HepG2 (cell line): ENCODE data around the gene ETV5. TPM values are rescaled to one million over a fixed set of nuclear protein-coding genes. Genes with fewer than 3 reads are reported as not detected.

Experiments used
- AKNA ChIP-seq: sonication (generic); formaldehyde crosslinking; IDR thresholded peaks from 2 replicates; pipeline ENCODE4 v1.4.0; 2020; ENCODE audit warnings: missing genetic modification reagents, borderline replicate concordance
- BCLAF1 ChIP-seq: fragments of 450-650 bp; IDR thresholded peaks from 2 replicates; pipeline ENCODE4 v1.6.1; 2017; ENCODE audit warnings: mild to moderate bottlenecking
- HBP1 ChIP-seq: IDR thresholded peaks from 2 replicates; pipeline ENCODE4 v1.6.1; 2016; ENCODE audit warnings: low read depth, control low read depth
- KDM3A ChIP-seq: IDR thresholded peaks from 2 replicates; pipeline ENCODE4 v1.6.1; 2018; ENCODE audit warnings: low read depth, missing compliant biosample characterization
- NCOA5 ChIP-seq: sonication (generic); formaldehyde crosslinking; IDR thresholded peaks from 2 replicates; pipeline ENCODE4 v1.4.0; 2020; ENCODE audit warnings: missing genetic modification reagents
- PCBP1 ChIP-seq: fragments of 200-400 bp; formaldehyde crosslinking; IDR thresholded peaks from 2 replicates; pipeline ENCODE4 v1.6.1; 2017; ENCODE audit warnings: mild to moderate bottlenecking, low read depth, low read length, borderline replicate concordance
- THAP7 ChIP-seq: sonication (generic); formaldehyde crosslinking; IDR thresholded peaks from 2 replicates; pipeline ENCODE4 v1.8.1; 2023; ENCODE audit warnings: mild to moderate bottlenecking, missing genetic modification reagents
- USF2 ChIP-seq, 2 experiments: sonication (generic) in 1 of 2; formaldehyde crosslinking in 1 of 2; IDR thresholded peaks; 2 replicates each; pipeline versions ENCODE4 v1.5.1 to v1.6.1; 2011 to 2020; ENCODE audit warnings: borderline replicate concordance in 1 of 2, low read depth in 1 of 2, low read length in 1 of 2, mild to moderate bottlenecking in 1 of 2, missing genetic modification reagents in 1 of 2, moderate library complexity in 1 of 2
- ZNF225 ChIP-seq: sonication (generic); formaldehyde crosslinking; IDR thresholded peaks from 2 replicates; pipeline ENCODE4 v1.4.0; 2020; ENCODE audit warnings: mild to moderate bottlenecking, missing genetic modification reagents
- ZNF251 ChIP-seq: sonication (generic); formaldehyde crosslinking; IDR thresholded peaks from 2 replicates; pipeline ENCODE4 v1.9.0; 2021; ENCODE audit warnings: mild to moderate bottlenecking, missing genetic modification reagents
- ZNF720 ChIP-seq: sonication (generic); formaldehyde crosslinking; IDR thresholded peaks from 2 replicates; pipeline ENCODE4 v1.4.0; 2020; ENCODE audit warnings: missing genetic modification reagents
- polyA plus RNA-seq, 8 experiments: library from polyadenylated mRNA; depleted of rRNA in 3 of 8; stranded (reverse) in 7 of 8; unstranded in 1 of 8; fragments of >200 nt; fragmentation: Illumina TruSeq in 4 of 8; extraction: Trizol in 4 of 8; gene quantifications; 2 replicates each; pipeline versions ENCODE4 v1.2.1 to v1.2.3, GENCODE V29; 2011 to 2016; ENCODE audit warnings: low read depth in 4 of 8, missing spikeins in 1 of 8, mixed read lengths in 1 of 8; ENCODE audit not compliant: insufficient read depth in 1 of 8
- total RNA-seq, 5 experiments: library from RNA; depleted of rRNA; stranded (reverse); fragments of >200 nt; fragmentation: Illumina TruSeq; extraction: Trizol; gene quantifications; 2 replicates each; pipeline ENCODE4 v1.2.3, GENCODE V29; 2016; ENCODE audit warnings: low read depth in 1 of 5

The ETV5 gene
- total and polyA plus RNA-seq, 2 of the 13 experiments (the other 11 are each of a cell fraction or from before 2014, with no cell fraction given): 52.9 to 57.2 TPM

GRCh38 chr3:186097663-186098451, 11.0 kb downstream of the ETV5 start (continued):
- TF ChIP-seq BCLAF1 (no peak), AKNA (no peak), KDM3A (no peak), ZNF225 (CRISPR knock-in tag) (no peak), HBP1 (CRISPR knock-in tag) (no peak; the same call in 1 of the 2 replicates), THAP7 (CRISPR knock-in tag) (no peak), PCBP1 (no peak), ZNF251 (CRISPR knock-in tag) (no peak), USF2 (IDR thresholded peaks at IDR 0.05; ENCODE audit: low read depth, low read length) (no peak), USF2 (CRISPR knock-in tag; IDR thresholded peaks at IDR 0.05; ENCODE audit: borderline replicate concordance) (no peak), NCOA5 (CRISPR knock-in tag) (no peak), ZNF720 (CRISPR knock-in tag) (no peak)
